BE2C (cell line): ENCODE data around the gene MFAP3L.

Experiments used
- DNase-seq: peaks from one replicate; pipeline ENCODE4 v3.0.0-alpha.2; 2020
- H3K27me3 ChIP-seq: fragments of 250-450 bp; sonication (Bioruptor Pico); 2 replicates; pipeline ENCODE4 v1.5.1; 2020; ENCODE audit warnings: mild to moderate bottlenecking
- H3K36me3 ChIP-seq: fragments of 250-450 bp; sonication (Bioruptor Pico); 2 replicates; pipeline ENCODE4 v1.5.1; 2020; ENCODE audit warnings: mild to moderate bottlenecking
- H3K4me1 ChIP-seq: fragments of 250-450 bp; sonication (Bioruptor Pico); 2 replicates; pipeline ENCODE4 v1.5.1; 2020
- H3K4me3 ChIP-seq: 2 replicates; pipeline ENCODE4 v1.5.1; 2011; ENCODE audit warnings: low read depth, low read length
- H3K9me3 ChIP-seq: fragments of 250-450 bp; sonication (Bioruptor Pico); 2 replicates; pipeline ENCODE4 v1.5.1; 2020
- CTCF ChIP-seq: IDR thresholded peaks from 2 replicates; pipeline ENCODE4 v1.5.1; 2012; ENCODE audit warnings: mild to moderate bottlenecking, low read depth, low read length

Gene MFAP3L

GRCh38 chr4:170014359-170015011 lies 11.7 kb downstream of the MFAP3L start:
- peak; percentile 28 for DNase-seq
- H3K27me3 ChIP-seq, result no peaks in the 10 kb centered on the region
- no peak for TF ChIP-seq CTCF
- H3K4me1 ChIP-seq, result no peaks in the 10 kb centered on the region
- no peaks in the 10 kb centered on the region for H3K36me3 ChIP-seq
- no peaks in the 10 kb centered on the region for H3K9me3 ChIP-seq
- no peak overlapping the region for H3K4me3 ChIP-seq

GRCh38 chr4:170012629-170012958 lies 13.6 kb downstream of the MFAP3L start:
- H3K27me3 ChIP-seq, result no peaks in the 10 kb centered on the region
- no peak overlapping the region for H3K4me3 ChIP-seq
- no peaks in the 10 kb centered on the region for H3K9me3 ChIP-seq
- no peak for TF ChIP-seq CTCF
- no peaks in the 10 kb centered on the region for H3K4me1 ChIP-seq
- no peak for DNase-seq
- H3K36me3 ChIP-seq, result no peaks in the 10 kb centered on the region

GRCh38 chr4:170011921-170012628 lies 14.1 kb downstream of the MFAP3L start:
- DNase-seq, result no peak
- TF ChIP-seq CTCF, result no peak

GRCh38 chr4:170009291-170009690 lies 16.9 kb downstream of the MFAP3L start:
- no peaks in the 10 kb centered on the region for H3K9me3 ChIP-seq
- H3K27me3 ChIP-seq, result no peaks in the 10 kb centered on the region
- H3K4me3 ChIP-seq, result no peak overlapping the region
- no peak for DNase-seq
- H3K36me3 ChIP-seq, result no peaks in the 10 kb centered on the region
- H3K4me1 ChIP-seq, result no peaks in the 10 kb centered on the region
- no peak for TF ChIP-seq CTCF

More at GRCh38 chr4:170011921-170012628, 14.1 kb downstream of the MFAP3L start:
- Histone ChIP-seq H3K4me3 (no peak overlapping the region), H3K27me3 (no peaks in the 10 kb centered on the region), H3K36me3 (no peaks in the 10 kb centered on the region), H3K4me1 (no peaks in the 10 kb centered on the region), H3K9me3 (no peaks in the 10 kb centered on the region)

- no peak for DNase-seq
- TF ChIP-seq CTCF, result no peak
- Histone ChIP-seq H3K4me3 (no peak overlapping the region), H3K27me3 (no peaks in the 10 kb centered on the region), H3K9me3 (no peaks in the 10 kb centered on the region), H3K36me3 (no peaks in the 10 kb centered on the region), H3K4me1 (no peaks in the 10 kb centered on the region)
Measured at GRCh38 chr4:170008801-170009200, 17.4 kb downstream of the MFAP3L start.

GRCh38 chr4:170008371-170008770 lies 17.8 kb downstream of the MFAP3L start:
- no peaks in the 10 kb centered on the region for H3K27me3 ChIP-seq
- no peak overlapping the region for H3K4me3 ChIP-seq
- H3K4me1 ChIP-seq, result no peaks in the 10 kb centered on the region
- no peaks in the 10 kb centered on the region for H3K36me3 ChIP-seq
- H3K9me3 ChIP-seq, result no peaks in the 10 kb centered on the region
- no peak for TF ChIP-seq CTCF
- DNase-seq, result no peak
